ENCODE measurements around the gene SARDH. TPM values are rescaled to one million over a fixed set of nuclear protein-coding genes. Genes with fewer than 3 reads are reported as not detected.

SARDH gene
- total and polyA plus RNA-seq, 9 of the 15 experiments (the other 6 are each of a cell fraction or from before 2014, with no cell fraction given) = 0.14 TPM; not detected in 8

GRCh38 chr9:133733796-133734533 lies 4.2 kb downstream of the SARDH start:
- Histone ChIP-seq H3K9me1 (ENCODE audit: control insufficient read depth, insufficient read depth, low read length) (no peaks in the 10 kb centered on the region), H3K4me3 (no peak overlapping the region), H3K27ac (ENCODE audit: extremely low read depth, low read depth, low read length) (no peak overlapping the region), H3K36me3 (ENCODE audit: control insufficient read depth, insufficient read depth, low read length) (no peaks in the 10 kb centered on the region), H3K9me3 (replicated peaks; ENCODE audit: control insufficient read depth, insufficient read depth, low read depth, low read length) (no peaks in the 10 kb centered on the region), H3K9ac (ENCODE audit: insufficient read depth in 1 of 2, low read depth in 2 of 2, low read length in 2 of 2) (no peak overlapping the region), H3K79me2 (ENCODE audit: control insufficient read depth, insufficient read depth, low read length) (no peaks in the 10 kb centered on the region), H3K27me3 (ENCODE audit: control insufficient read depth in 2 of 2, insufficient read depth in 2 of 2, low read length in 2 of 2) (peaks cover 3 to 24% of the 10 kb centered on the region in 2 experiments; a peak in 4 of 5 replicates), H4K20me1 (replicated peaks; ENCODE audit: control insufficient read depth, insufficient read depth, low read length) (peaks cover 9% of the 10 kb centered on the region; the same call in 1 of the 2 replicates), H3K4me1 (replicated peaks in 1 of 2; ENCODE audit: control insufficient read depth in 2 of 2, insufficient read depth in 2 of 2, low read length in 2 of 2) (peaks cover 0 to 18% of the 10 kb centered on the region in 2 experiments; a peak in 2 of 5 replicates), H3K4me2 (ENCODE audit: insufficient read depth, low read length) (no peak overlapping the region), H2AFZ (ENCODE audit: low read depth, low read length) (no peak overlapping the region)
- POLR2A ChIA-PET = interaction anchor here (0.5 to 0.6 kb wide), 2 partner anchors 71 to 215 kb away, joined by 3 to 4 read pairs; no protein-coding TSS in a partner anchor
- DNase-seq (ENCODE audit: extremely low read depth in 1 of 4, low spot score in 3 of 4) (peak in 1 of 4 experiments; percentile 6), FAIRE-seq (no peak), ATAC-seq (no peak)
- TF ChIP-seq HDAC3 (IDR thresholded peaks at IDR 0.05; ENCODE audit: borderline replicate concordance, partially characterized antibody) (no peak), DMBX1 (CRISPR knock-in tag; IDR thresholded peaks at IDR 0.05; ENCODE audit: borderline replicate concordance) (no peak), ADNP (tag; IDR thresholded peaks at IDR 0.05) (peak; percentile 81), ZNF24 (IDR thresholded peaks at IDR 0.05) (peak; percentile 99), IRF2 (CRISPR knock-in tag; IDR thresholded peaks at IDR 0.05) (no peak), ZNF318 (IDR thresholded peaks at IDR 0.05; ENCODE audit: borderline replicate concordance in 1 of 2, low read depth in 1 of 2) (peak in 1 of 2 experiments; percentile 42; a peak in 1 of 4 replicates), ZNF280B (CRISPR knock-in tag; IDR thresholded peaks at IDR 0.05) (no peak), ATF6 (CRISPR knock-in tag; IDR thresholded peaks at IDR 0.05) (no peak)
- intact Hi-C loops (cut with micrococcal nuclease) = no loop called here
- 20% methylated on average over 21 of the region's 21 CpGs for WGBS (ENCODE audit: insufficient coverage, low coverage, missing lambda C conversion rate)
- no TSS peak for BruUV-seq (replicated peaks)
- CTCF ChIA-PET (ENCODE audit: low intra/inter-chr PET ratio) = no interaction called here
- in situ Hi-C loops (cut with MboI) = loop anchor here (5.0 kb wide), 1 partner anchor 197 kb away; no protein-coding TSS in a partner anchor
